Stimulated activated CD4-positive, alpha-beta T cell treated with anti-CD3 and anti-CD28 coated beads, Interleukin-15, amount 100 ng/mL, for 24 hours (primary cell): ENCODE results near the gene HDAC4.
A peak's percentile ranks its signal among the peaks of the same experiment; 100 is the strongest.

Experiments used
- DNase-seq: peaks from one replicate; pipeline ENCODE4 v3.0.0-alpha.2; 2020

HDAC4 gene

GRCh38 chr2:239247401-239248245, 153.2 kb downstream of the HDAC4 start:
- DNase-seq: peak; percentile 69

DNA sequence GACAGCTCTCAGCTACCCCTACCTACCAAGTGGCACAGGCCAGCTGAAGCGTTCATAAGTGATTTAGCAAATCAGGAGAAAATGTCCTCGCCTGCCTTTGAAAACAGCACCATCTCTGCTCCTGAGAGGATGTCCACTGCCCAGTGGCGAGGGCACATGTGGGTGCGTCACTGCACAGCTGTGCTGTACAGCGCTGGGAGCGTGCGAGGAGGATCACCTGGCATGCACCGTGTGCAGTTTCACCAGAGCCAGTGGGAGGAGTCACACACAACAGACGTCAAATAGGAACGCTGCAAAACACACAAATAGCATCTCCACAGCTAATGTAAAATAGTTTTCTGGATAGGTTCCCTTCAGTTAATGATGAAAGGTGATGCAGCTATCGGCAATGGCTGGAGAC, 154.1 kb downstream of the HDAC4 start:
- no peak for DNase-seq

DNA sequence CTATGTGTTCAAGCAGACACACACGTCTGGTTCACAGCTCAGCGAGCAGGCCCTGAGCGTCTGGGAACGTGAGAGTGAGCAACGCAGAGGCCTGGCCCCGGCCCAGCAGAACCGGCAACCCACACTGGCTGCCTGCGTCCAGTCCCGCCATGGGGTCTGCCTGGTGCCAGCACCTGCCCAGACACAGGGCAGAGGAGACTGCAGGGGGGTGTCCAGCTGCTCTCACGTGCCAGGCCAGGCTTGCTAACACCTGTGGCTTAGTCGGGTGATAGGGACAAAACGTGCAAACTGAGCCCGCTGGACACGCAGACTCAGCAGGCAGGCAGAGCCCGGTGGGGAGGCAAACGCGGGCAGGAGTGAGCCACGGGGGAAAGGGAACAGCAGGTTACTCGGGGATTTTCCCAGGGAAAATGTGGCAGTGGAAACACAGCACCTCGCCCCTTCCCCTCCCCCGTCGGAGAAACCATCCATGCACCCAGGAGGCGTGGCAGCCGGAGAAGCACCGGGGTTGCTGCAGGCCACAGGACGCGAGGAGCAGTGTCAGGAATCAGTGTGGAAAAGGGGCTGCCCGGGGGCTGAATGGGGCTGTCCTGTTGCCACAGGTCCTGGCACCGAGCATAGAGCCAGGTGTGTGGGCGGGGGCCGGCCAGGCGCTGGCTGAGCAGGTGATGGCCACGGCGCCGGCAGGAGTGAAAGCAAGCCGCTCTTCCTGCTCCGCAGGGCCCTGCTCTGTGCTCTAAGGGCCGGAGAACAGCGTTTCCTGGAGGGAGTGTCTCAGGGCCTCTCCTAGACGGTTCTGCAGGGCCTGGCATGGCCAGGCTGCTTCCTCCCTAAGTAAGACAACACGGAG, 154.7 kb downstream of the HDAC4 start:
- no peak for DNase-seq

DNA sequence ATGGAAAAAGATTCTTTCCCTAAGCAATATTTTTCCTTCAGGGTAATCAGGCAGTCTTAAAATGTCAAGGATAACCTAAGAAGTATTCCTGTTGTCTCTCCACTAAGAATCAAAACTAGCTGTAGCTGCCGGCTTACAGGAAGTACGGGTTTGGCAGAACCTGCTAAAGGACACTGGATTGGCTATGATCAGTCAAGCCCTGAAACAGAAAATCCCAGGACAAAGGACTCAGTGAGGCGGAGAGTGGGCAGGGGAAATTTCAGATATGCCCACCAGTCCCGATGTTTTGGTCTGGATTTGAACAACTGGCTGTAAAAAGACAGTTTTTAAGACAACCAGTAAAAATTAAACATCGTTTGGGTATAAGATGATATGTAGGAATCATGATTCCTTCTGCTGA, 155.7 kb downstream of the HDAC4 start:
- no peak for DNase-seq

DNA sequence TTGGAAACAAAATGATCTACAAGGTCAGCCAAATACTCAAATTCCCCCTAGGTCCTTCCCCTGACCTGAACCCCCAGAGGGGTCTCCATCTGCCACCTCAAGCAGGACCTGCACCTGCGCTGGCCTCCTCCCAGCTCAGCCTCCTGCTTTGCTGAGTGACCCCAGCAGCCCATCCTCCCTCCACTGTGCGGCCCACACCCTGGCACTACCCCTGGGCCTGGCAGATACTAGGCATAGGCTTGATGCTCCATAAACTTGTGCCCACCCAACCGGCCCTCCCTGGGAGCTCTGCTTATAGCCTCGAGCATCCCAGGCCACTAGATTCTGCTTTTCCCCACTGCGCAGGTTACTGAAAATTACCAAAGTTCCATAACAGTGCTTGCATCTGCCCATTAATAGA, 156.2 kb downstream of the HDAC4 start:
- DNase-seq: no peak

DNA sequence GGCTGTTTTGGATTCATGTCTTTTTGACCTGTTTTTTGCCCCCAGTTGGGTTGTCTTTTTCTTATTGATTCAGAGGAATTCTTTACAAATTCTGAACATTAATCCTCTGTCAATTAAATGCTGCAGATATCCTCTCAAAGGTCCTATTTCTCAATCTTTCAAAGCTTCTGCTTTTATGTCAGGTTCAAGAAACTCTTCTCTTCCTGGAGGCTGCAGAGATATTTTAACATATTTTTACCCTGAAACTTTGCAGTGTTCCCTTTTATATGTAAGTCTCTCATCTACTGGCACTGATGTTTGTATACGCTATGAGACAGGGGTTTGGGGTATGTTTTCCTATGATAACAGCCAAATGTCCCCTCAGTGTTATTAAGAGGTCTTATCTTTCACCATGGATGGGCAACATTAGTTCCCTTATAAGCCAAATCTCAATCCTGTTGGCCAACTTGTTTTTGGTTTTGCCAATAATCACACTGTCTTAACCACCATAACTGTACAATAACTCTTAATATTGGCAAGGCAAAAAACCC, 159.3 kb downstream of the HDAC4 start:
- DNase-seq: no peak

GRCh38 chr2:239240414-239240881, 160.4 kb downstream of the HDAC4 start:
- DNase-seq: no peak

DNA sequence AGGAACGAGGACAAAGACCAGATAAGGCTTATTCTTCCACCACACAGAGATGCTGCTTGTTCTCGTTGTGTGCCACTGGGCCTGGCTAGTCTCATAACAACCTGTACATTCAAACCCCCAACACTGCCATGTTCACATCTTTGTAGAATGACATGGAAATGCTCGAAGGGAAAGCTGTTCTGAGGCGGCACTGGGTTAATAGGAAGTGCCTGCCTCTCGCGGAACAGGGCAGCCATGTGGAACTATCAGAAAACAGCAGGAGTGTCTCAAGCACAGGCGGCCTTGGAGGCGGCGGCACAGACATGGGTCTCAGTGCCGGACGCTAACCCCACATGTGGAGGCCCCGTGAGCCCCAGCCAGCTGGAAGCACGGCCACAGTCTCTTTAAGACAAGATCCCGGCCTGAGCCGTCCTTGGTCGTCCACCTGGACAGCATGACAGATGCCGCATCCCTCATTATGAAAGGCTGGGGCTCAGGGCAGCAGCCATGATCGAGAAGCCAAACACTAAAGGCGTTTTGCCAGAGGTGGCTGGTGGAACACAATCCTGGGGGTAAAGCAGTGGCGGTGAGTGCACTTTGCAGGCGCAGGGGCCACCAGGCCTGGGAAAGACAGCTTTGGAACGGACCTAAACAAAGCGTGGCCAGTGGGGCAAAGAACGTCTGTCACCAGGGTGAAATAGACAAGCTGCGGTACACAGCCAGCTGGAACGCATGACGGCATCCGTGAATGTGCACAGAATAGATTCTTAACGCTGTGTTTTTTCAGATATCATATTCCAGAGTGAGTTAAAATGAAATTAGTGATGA, 161.0 kb downstream of the HDAC4 start:
- DNase-seq: no peak

DNA sequence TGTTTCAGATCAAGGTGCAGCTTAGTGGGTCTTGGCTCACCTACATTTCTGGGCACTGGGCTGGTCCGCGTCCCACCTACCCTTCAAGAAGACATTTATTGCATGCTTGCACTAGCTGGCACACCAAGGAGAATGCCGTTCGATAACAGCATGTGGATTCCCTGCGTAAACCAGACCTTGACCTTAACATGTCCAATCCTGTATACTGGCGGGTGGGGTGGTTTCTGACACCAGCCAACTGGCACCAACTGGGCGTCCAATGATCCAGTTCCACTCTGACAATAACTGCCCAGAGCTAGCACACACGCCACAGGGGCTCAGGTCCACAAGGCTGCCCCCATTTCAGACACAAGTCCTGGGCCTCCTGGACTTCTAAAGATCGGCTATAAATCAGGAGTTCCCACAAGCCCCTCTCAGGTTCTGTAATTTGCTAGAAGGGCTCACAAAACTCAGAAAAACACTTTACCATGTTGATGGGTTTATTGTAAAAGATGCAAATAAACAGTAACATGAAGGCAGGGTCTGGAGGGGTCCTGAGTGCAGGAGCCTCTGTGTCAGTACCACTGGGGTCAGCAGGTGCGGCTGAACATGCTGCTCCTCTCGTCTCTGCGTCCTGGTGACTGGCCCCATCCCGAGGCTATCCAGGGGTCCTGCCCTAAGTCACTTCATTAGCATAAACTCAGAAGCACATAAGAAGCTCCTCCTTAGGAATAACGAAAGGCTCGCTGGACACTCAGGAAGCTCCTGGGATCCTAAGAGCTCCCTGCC, 161.8 kb downstream of the HDAC4 start:
- no peak for DNase-seq

DNA sequence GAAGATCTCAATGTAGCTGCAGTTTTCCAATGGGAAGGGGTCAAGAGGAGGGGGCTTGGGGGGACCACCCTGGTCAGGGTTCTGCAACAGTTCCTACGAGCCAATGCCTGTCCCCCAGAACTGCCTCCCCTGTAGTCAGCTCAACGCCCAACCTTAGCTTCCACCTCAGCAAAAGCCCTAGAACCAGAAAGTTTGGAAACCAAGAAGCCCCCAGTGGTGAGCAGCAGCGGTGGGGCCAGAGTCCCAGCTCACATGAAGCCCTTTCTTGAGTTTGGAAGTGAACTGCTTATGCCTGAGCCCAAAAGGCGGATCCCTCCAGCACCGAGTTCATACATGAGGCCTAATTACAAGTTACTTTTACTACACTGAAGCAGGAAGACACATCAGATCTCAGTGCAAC, 162.4 kb downstream of the HDAC4 start:
- DNase-seq: no peak

- DNase-seq: no peak
Measured at GRCh38 chr2:239236808-239237205, 164.0 kb downstream of the HDAC4 start.

- DNase-seq: no peak
Measured at GRCh38 chr2:239236043-239236807, 164.6 kb downstream of the HDAC4 start.

GRCh38 chr2:239235311-239235710, 165.5 kb downstream of the HDAC4 start:
- DNase-seq: no peak

- no peak for DNase-seq
Measured at GRCh38 chr2:239234191-239235175, 166.3 kb downstream of the HDAC4 start.

DNA sequence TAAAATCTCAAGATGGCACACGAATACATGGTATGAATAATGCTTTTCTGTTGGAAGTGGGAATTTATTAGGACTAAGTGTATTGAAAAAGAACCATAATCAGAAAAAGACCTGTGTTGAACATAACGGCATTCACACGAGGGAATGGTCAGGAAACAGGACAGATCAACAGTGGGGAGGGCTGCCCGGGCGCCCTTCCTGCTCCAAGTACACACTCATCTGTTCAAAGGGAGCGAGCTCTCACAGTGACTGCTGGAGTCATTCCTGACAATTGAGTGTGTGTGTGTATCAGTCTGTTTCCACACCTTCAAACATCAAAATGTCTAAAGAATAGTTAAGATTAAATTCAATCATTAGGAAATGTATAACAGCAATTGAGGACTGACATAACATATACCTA, 167.2 kb downstream of the HDAC4 start:
- no peak for DNase-seq

GRCh38 chr2:239232195-239232578, 168.6 kb downstream of the HDAC4 start:
- DNase-seq: no peak

DNA sequence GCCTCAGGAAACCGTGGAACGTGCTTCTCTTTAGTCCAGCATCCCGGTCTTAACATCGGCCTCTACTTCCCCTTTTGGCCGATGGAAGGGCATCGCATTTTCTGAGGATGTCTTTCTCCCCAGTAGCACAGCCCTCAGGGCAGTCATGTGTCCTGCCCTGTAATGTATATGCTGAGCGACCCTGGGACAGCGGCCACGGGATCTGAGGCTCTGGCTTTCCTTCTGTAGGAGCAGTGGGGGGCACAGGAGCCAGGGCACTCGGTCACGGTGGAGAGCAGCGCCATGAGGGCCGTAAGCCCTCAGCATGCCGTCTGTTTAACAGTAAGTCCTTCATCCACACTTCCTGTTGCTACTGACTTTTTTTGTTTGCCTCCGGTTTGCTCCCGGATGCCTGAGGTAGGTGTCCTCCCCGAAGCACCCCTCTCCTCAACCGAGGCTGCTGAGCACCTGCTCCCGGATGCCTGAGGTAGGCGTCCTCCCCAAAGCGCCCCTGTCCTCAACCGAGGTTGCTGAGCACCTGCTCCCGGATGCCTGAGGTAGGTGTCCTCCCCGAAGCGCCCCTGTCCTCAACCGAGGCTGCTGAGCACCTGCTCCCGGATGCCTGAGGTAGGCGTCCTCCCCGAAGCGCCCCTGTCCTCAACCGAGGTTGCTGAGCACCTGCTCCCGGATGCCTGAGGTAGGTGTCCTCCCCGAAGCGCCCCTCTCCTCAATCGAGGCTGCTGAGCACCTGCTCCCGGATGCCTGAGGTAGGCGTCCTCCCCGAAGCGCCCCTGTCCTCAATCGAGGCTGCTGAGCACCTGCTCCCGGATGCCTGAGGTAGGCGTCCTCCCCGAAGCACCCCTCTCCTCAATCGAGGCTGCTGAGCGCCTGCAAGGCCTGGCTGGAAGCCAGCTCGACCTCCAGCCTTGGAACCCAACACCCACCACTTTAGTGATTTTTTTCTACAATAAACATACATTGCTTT, 169.3 kb downstream of the HDAC4 start:
- no peak for DNase-seq

DNA sequence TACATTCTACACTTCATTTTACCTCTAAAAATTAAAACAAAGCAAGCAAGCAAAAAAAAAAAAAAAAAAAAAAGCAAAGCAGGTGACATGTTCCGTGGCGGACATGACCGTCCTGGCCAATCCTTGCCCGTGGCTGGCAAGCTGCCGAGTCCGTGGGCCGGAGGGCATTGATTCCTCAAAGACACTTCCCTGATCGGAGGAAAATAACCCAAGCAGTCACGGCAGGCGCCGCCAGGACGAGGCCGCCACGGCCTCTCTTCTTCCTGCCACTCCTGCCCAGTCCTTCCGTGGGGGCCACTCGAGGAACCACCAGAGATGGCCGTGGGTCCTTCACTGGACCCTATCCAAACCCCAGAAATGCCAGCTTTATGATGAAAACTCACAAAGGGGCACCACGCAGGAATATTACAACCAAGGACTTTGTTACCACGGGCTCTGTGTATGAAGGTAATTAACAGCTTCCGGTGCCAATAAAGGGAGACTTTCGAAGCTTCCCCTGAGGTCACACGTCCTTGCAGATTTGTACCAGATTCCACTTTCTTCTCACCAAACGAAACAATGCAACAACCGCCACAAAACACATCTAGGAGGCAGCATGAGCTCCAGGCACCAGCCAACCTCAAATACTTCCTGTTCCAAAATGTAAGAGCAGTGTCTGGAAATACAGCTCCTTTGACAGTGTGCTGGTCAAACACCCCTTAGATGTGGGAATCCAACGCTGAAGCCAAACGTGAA, 170.3 kb downstream of the HDAC4 start:
- no peak for DNase-seq
